ENCODE data around the gene UFM1.

GRCh38 chr13:38394777-38395496 lies 45.3 kb downstream of the UFM1 start:
- TF ChIP-seq CTCF (conservative IDR thresholded peaks at IDR 0.05 in 1 of 2, IDR thresholded peaks at IDR 0.05 in 1 of 2; ENCODE audit: extremely low read depth in 1 of 2, insufficient read depth in 1 of 2, low read depth in 1 of 2, low read length in 2 of 2) (no peak), EZH2 (IDR thresholded peaks at IDR 0.05; ENCODE audit: borderline replicate concordance, low read length) (no peak)
